GM23338 (cell line): Measurements from ENCODE around the gene PRUNE1.

Experiments
- CTCF ChIP-seq, 2 experiments: fragments of 200-600 bp in 1 of 2; sonication (generic) in 1 of 2; conservative IDR thresholded peaks; 2 replicates each; pipeline versions ENCODE4 v1.5.1 to v1.6.1; 2016 to 2017; ENCODE audit warnings: antibody characterized with exemption in 2 of 2, low read depth in 2 of 2, mild to moderate bottlenecking in 2 of 2, moderate library complexity in 1 of 2
- EZH2phosphoT487 ChIP-seq: fragments of 200-600 bp; sonication (generic); IDR thresholded peaks from one replicate; pipeline ENCODE4 v1.8.1; 2018; ENCODE audit warnings: antibody characterized with exemption; ENCODE audit not compliant: unreplicated experiment
- POLR2AphosphoS5 ChIP-seq: IDR thresholded peaks from 2 replicates; pipeline ENCODE4 v1.6.1; 2016; ENCODE audit warnings: antibody characterized with exemption, low read depth
- REST ChIP-seq: IDR thresholded peaks from one replicate; pipeline ENCODE4 v1.6.1; 2018; ENCODE audit warnings: antibody characterized with exemption; ENCODE audit not compliant: unreplicated experiment
- ZNF462 ChIP-seq: fragments of 250-450 bp; sonication (Bioruptor Pico); IDR thresholded peaks from 2 replicates; pipeline ENCODE4 v1.5.0; 2020; ENCODE audit warnings: mild to moderate bottlenecking, moderate library complexity

DNA sequence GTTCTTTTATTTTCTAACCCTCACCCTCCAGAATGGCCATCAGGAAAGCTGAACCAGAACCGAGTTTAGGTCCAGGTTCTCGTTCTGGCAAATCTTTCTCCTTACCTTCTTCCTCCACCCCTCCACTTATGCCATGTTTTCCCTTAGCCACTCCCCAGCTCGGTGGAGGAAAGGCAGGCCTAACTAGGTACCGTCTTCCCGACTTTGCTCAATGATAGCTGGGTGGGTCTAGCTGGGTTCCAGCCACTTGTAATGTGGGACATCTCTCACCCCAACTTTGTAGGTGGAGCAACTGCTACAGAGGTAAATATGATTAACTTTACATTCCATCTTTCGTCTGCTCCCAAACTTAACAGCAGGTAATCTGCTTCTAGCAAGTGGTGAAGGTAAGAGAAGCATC is 28.8 kb downstream of the PRUNE1 start:
- TF ChIP-seq EZH2phosphoT487 (no peak), ZNF462 (CRISPR knock-in tag) (no peak), CTCF (conservative IDR thresholded peaks at IDR 0.05; ENCODE audit: low read depth in 2 of 2) (no peak), REST (no peak), POLR2AphosphoS5 (no peak)
